Measurements from ENCODE around the gene UMOD. TPM values are rescaled to one million over a fixed set of nuclear protein-coding genes. Genes with fewer than 3 reads are reported as not detected.

The UMOD gene
- total and polyA plus RNA-seq, 4 donors = not detected

DNA sequence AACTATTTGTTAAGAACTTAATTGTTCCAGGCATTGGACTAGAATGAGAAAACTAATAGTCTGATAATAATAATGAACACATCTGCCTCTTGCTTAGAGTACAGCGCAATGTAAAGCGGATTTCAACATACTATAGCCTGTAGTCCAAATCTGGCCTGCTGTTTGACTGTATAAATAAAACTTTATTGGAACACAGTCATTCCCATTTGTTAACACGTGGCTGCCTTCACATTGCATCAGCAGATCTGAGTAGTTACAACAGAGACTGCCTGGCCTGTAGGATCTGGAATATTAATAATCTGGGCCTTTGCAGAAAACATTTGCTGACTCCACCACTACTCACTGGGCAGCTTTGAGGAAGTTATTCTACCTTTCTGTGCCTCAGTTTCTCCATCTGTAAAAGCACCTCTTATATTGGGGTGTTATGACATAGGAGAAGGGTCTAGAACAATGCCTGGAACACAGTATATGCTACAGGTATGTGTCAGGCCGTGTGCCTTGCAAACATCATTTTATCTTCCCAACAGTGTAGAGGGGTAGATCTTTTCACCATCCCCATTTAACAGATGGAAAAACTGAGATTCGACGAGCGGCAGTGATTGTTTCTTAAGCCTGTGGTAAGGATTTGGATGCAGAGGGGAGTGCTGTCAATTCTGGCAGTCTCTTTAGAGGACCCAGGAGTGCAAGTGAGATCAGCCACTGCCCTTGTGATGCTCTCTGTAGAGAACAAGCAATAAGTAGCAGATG lies 29.9 kb upstream of the UMOD start (continued):
- TF ChIP-seq NR2F2 (IDR thresholded peaks at IDR 0.05) = no peak
- TF ChIP-seq FOXA2 (IDR thresholded peaks at IDR 0.05) = no peak
- no peak for TF ChIP-seq HNF4A (conservative IDR thresholded peaks at IDR 0.05)
- no peak for TF ChIP-seq RXRA (IDR thresholded peaks at IDR 0.05)

DNA sequence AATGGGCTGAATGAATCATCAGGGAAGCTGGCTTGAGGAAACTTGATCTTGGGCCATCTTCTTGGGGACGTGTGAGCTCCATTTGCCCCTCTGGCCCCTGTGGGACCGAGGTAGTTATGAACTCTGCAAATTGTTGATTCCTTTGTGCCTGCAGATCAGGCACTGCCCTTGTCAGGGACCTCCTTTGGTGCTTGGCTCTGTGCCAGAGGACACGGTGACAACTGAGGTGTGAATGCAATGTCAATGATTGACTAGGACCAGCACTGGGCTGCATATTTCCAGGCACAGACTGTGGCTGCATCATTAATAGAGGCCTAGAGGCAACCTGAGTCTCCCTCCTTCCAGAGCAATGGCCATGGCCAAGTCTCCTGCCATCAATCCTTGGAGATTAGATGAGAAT lies 28.3 kb upstream of the UMOD start:
- TF ChIP-seq RXRA (IDR thresholded peaks at IDR 0.05) (no peak), EGR1 (IDR thresholded peaks at IDR 0.05; ENCODE audit: low read depth in 2 of 2) (no peak), NR2F2 (IDR thresholded peaks at IDR 0.05) (no peak), FOXA1 (IDR thresholded peaks at IDR 0.05) (no peak), HNF4A (conservative IDR thresholded peaks at IDR 0.05) (no peak), SP1 (IDR thresholded peaks at IDR 0.05) (no peak), TAF1 (conservative IDR thresholded peaks at IDR 0.05) (no peak), HNF4G (IDR thresholded peaks at IDR 0.05) (no peak), RAD21 (IDR thresholded peaks at IDR 0.05) (no peak), FOXA2 (IDR thresholded peaks at IDR 0.05) (no peak), JUND (IDR thresholded peaks at IDR 0.05) (no peak), YY1 (IDR thresholded peaks at IDR 0.05) (no peak), GABPA (IDR thresholded peaks at IDR 0.05 in 1 of 2, conservative IDR thresholded peaks at IDR 0.05 in 1 of 2) (no peak)
- TF ChIP-seq, protein P1, sequence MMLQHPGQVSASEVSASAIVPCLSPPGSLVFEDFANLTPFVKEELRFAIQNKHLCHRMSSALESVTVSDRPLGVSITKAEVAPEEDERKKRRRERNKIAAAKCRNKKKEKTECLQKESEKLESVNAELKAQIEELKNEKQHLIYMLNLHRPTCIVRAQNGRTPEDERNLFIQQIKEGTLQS (IDR thresholded peaks at IDR 0.05) = no peak
- TF ChIP-seq, protein P2, sequence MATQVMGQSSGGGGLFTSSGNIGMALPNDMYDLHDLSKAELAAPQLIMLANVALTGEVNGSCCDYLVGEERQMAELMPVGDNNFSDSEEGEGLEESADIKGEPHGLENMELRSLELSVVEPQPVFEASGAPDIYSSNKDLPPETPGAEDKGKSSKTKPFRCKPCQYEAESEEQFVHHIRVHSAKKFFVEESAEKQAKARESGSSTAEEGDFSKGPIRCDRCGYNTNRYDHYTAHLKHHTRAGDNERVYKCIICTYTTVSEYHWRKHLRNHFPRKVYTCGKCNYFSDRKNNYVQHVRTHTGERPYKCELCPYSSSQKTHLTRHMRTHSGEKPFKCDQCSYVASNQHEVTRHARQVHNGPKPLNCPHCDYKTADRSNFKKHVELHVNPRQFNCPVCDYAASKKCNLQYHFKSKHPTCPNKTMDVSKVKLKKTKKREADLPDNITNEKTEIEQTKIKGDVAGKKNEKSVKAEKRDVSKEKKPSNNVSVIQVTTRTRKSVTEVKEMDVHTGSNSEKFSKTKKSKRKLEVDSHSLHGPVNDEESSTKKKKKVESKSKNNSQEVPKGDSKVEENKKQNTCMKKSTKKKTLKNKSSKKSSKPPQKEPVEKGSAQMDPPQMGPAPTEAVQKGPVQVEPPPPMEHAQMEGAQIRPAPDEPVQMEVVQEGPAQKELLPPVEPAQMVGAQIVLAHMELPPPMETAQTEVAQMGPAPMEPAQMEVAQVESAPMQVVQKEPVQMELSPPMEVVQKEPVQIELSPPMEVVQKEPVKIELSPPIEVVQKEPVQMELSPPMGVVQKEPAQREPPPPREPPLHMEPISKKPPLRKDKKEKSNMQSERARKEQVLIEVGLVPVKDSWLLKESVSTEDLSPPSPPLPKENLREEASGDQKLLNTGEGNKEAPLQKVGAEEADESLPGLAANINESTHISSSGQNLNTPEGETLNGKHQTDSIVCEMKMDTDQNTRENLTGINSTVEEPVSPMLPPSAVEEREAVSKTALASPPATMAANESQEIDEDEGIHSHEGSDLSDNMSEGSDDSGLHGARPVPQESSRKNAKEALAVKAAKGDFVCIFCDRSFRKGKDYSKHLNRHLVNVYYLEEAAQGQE (IDR thresholded peaks at IDR 0.05) = no peak
- TF ChIP-seq, protein P3, sequence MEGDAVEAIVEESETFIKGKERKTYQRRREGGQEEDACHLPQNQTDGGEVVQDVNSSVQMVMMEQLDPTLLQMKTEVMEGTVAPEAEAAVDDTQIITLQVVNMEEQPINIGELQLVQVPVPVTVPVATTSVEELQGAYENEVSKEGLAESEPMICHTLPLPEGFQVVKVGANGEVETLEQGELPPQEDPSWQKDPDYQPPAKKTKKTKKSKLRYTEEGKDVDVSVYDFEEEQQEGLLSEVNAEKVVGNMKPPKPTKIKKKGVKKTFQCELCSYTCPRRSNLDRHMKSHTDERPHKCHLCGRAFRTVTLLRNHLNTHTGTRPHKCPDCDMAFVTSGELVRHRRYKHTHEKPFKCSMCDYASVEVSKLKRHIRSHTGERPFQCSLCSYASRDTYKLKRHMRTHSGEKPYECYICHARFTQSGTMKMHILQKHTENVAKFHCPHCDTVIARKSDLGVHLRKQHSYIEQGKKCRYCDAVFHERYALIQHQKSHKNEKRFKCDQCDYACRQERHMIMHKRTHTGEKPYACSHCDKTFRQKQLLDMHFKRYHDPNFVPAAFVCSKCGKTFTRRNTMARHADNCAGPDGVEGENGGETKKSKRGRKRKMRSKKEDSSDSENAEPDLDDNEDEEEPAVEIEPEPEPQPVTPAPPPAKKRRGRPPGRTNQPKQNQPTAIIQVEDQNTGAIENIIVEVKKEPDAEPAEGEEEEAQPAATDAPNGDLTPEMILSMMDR (IDR thresholded peaks at IDR 0.05; ENCODE audit: low read depth, low read length, missing input control) = no peak
- TF ChIP-seq, protein P4, sequence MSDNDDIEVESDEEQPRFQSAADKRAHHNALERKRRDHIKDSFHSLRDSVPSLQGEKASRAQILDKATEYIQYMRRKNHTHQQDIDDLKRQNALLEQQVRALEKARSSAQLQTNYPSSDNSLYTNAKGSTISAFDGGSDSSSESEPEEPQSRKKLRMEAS (IDR thresholded peaks at IDR 0.05) = no peak
- 64% methylated on average over 3 of the region's 3 CpGs for WGBS
- Histone ChIP-seq H3K4me1 (ENCODE audit: control insufficient read depth in 4 of 4, insufficient read depth in 4 of 4, low read length in 3 of 4) (peaks cover 0 to 6% (median 2%) of the 10 kb centered on the region in 4 donors), H3K9me3 (ENCODE audit: control insufficient read depth in 4 of 4, low read length in 3 of 4) (no peaks in the 10 kb centered on the region), H3K36me3 (ENCODE audit: control insufficient read depth in 4 of 4, insufficient read depth in 3 of 4, low read depth in 1 of 4, low read length in 3 of 4) (no peaks in the 10 kb centered on the region), H3K9ac (ENCODE audit: low read depth in 1 of 2, low read length in 2 of 2) (no peak overlapping the region), H3K27ac (ENCODE audit: low read depth in 1 of 2, low read length in 2 of 2) (no peak overlapping the region), H3K4me3 (ENCODE audit: low read depth in 1 of 3, low read length in 3 of 3) (no peak overlapping the region), H3K27me3 (ENCODE audit: control insufficient read depth in 4 of 4, insufficient read depth in 4 of 4, low read length in 3 of 4) (no peaks in the 10 kb centered on the region)
- no peak for DNase-seq (ENCODE audit: low spot score)

Measured in liver (tissue), 9 donors.